HG03175 (cell line): ENCODE data around the gene ZRANB1.

Source experiments
- ATAC-seq: cut with Tn5 transposase; IDR thresholded peaks from one replicate; pipeline ENCODE4 v1.9.1; 2021; ENCODE audit warnings: mild to moderate bottlenecking, moderate library complexity; ENCODE audit not compliant: unreplicated experiment

ZRANB1 gene

DNA sequence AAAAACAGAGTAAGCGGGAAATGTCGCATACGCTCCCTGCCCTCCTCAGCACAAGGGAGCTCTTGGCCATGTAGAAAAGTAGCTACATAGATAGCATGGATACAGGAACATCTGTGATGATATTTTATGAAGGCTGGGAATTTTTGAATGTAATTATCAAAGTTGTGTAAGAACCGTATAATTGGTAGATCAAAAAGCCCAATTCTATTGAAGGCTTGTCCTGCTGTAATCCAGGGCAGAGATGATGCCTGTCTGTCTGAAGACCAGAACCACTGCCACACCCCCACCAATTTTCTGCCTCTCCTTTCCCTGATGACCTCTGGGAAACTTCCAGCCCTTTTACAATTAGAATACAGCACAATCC lies 51.4 kb downstream of the ZRANB1 start:
- ATAC-seq: no peak

DNA sequence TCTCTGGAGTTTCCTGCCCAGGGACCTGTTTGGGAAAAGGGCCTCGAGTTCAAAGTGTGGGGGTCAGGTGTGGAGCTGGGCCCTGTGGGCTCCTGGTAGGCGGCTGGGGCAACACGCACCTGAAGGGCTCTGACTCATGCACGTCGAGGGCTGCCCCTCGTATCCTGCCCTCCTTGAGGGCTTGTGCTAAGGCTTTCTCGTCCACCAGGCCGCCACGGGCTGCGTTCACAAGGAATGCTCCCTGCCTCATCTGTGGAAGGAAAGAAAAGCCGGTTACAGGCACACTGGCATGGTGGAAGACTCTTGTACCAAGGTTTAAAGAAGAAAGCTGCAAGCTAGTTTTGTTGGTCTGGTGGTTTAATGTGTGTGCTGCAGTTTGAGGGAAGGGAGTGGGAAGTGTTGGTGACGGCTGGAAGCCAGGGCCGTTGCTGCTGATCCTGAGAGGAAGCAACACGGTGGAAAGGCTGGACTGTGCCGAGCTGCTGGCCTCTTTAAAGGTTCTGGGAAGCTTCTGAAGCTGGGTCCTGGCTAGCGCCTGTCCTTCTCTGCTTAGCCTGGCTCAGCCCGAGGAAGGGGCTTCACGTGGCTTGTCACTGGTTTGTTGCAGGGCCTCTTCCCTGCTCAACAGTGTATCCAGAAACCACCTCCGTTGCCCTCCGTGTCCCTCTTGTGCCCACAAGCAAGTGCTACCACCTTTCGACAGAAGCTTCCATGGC lies 52.0 kb downstream of the ZRANB1 start:
- ATAC-seq: no peak

DNA sequence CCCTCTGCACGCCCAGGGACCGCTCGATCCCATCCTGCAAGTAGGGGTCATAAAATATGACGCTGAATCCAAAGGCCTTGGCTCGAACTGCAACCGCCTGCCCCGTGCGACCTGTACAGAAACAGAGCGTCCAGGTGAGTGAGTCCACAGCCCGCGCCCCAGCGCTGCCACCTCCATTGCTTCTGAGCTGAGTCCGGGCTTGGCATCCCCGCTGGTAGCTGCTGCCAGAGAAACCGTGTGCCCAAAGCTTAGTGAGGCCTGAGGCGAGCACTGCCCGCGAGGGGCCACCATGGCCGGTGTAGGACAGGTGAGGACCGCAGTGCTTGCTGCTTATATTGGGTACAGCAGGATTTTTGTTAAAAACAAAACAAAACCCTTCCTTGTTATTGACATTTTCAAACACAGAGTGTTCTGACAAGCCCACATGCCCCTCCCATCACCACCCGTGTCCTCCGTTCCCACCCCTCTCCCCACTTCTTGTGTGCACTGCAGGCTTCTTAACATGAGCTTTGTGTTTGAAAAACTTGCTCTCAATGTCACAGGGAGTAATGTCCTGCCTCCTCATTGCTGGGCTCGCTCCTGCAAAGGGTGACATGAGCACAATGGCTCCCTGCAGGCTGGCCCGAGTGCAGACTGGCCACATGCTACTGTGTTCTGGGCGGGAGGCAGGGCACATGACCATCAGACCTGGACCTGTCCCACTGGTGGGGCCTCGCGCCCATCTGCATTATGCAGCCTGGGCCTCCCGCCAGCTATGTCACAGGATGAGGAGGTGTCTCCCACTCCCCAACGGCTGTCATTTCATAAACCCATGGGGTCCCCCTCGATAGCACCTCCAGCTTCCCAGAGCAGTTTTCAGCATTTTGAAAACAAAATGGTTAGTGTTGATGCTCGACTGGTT lies 52.9 kb downstream of the ZRANB1 start:
- ATAC-seq: no peak

DNA sequence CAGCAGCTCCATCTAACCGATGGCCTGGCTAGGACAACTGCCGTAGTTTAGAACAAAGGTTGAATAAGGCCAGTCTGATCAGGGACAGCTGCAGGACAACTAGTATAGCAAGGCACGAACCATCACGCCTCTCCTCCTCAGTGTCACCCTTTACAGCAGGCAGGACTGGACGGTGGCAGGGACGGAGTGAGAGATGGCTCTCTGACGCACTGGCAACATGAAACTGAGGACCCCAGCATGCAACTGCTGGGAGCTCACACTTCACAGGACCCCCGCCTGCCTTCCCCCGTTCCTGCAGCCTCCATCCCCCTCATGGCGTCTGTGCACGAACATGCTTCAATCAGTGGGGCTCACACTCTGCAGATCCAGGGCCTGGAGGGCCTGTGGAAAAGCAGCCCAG lies 53.7 kb downstream of the ZRANB1 start:
- ATAC-seq: no peak

DNA sequence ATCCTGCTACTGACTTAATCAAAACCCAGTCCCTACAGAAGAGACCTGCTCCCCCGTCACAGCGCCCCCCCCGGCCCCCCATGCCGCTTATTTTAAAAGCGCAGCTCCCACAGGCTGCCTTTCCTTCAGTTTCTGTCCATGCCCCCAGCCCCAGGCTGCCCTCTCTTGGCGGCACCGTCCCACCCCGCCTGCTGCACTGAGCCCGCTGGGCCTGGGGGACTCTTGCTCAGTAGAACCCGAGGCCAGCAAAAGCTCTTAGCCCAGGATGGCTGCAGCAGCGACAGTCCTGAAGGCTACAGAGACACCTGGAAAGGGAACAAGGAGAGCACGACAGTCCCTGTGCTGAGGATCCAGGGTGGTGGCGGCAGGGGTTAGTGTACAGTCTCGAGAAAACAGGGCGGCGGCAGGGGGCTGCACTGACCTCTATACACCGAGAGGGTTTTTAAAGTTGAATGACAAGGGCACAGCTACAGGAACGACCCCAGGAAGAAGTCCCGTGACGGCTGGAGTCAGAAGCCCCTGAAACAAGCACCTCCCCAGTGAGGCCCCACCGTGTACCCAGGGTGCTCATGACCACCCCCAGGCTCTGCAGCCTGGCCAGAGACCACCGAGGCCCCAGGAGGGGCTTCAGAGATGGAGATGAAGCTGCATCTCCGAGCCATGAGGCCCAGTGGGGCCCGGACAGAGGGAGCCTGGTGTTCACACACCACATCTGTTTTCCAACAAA lies 54.4 kb downstream of the ZRANB1 start:
- ATAC-seq: no peak

DNA sequence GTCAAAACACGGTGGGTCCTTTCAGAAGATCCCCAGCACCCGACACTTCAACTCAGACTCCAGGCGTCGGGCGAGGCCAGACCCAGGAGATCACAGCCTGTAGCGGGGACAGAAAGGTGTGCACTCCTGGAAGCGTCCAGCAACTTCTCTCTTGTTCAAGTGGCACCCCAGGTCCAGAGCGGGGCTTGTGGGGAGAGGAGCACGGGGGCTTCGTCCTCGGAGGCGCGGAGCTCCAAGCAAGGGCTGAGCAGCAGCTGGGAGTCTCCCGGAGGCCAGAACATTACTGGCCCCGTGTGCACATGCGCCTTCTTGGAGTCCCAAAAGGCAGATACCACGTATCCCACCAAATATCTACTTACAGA lies 54.9 kb downstream of the ZRANB1 start:
- no peak for ATAC-seq

DNA sequence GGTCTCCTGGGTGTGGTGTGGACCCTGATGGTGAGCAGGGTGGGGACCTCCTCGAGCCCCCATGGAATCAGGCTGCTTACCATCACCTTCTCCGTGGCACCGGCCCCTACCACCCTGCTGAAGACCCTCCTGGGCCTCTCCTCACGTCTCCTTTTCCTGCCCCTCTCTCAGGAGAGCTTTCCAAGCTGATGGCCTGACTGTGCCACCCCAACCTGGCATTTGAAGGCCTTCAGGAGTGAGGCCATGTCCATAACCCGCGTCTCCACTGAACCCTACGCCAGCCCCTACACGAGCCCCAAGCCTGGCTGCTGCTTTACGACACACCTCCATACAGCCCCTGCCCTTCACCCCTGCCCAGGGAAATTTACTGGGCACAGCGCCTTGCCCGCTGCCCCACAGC lies 55.4 kb downstream of the ZRANB1 start:
- ATAC-seq: no peak

DNA sequence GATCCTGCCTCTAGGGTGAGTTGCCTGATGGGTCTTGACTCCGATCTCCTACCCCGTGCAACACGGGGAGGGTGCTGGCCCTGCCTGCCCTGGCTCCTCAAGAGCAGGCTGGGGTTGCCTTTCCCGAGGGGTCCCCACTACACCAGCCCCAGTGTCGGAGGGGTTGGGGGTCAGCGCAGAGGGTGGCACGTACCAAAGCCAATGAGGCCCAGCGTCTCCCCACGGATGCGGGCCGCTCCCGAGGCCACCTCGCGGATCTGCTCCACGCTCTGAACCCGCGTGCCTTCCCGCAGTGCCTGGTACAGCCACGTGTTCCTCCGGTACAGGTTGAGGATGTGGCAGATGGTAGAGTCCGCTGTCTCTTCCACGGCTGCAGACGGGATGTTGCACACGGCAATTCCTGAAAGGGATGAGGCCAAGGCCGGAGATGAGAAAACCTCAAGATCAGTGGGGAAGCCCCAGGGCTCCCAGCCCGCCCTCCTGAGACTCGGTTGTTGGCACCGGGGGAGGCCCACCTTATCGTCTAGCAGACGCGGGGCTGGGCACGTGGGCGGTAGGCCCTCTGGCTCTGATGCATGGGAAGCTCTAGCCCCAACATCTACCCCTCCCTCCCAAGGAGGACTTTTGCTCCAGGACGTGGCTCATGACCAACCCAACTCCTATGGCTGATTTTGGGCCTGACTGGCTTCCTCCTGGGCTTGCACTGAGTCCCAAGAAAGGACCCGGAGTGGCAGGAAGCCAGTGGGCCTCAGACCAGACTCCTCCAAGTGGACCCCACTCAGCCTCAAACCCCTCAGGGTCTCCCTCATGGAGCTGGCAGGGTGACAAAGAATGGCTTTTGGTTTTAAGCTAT lies 56.1 kb downstream of the ZRANB1 start:
- no peak for ATAC-seq

DNA sequence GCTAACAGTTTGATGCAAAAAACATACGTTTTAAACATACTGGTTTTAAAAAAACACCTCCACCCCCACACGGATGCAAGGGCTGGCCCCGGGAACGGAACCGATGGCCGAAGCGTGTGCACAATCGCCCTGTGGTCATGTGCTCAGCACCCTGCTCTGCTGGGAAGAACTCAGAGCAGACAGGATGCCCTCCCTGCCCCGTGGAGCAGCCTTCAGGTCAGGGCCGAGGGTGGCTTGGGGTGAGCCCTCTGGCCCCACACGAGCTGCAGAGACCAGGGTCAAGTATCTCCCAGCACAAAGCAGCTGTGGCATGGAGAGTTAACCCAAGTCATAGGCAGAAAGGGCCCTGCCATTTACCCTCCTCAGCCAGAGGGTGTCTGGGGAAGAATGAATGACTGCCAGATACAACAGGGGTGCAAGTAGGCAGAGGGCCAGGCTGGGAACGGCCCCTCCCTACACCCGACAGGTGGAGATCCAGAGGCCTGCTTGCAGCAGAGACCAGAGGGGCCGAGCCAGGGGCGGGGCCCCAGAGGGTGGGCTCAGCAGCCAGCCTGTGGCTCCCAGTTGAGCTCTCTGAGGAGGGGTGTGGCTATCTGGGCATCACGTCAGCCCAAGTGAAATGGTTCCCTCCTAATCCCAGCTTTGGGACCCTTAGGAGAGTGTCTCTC lies 56.8 kb downstream of the ZRANB1 start:
- no peak for ATAC-seq

DNA sequence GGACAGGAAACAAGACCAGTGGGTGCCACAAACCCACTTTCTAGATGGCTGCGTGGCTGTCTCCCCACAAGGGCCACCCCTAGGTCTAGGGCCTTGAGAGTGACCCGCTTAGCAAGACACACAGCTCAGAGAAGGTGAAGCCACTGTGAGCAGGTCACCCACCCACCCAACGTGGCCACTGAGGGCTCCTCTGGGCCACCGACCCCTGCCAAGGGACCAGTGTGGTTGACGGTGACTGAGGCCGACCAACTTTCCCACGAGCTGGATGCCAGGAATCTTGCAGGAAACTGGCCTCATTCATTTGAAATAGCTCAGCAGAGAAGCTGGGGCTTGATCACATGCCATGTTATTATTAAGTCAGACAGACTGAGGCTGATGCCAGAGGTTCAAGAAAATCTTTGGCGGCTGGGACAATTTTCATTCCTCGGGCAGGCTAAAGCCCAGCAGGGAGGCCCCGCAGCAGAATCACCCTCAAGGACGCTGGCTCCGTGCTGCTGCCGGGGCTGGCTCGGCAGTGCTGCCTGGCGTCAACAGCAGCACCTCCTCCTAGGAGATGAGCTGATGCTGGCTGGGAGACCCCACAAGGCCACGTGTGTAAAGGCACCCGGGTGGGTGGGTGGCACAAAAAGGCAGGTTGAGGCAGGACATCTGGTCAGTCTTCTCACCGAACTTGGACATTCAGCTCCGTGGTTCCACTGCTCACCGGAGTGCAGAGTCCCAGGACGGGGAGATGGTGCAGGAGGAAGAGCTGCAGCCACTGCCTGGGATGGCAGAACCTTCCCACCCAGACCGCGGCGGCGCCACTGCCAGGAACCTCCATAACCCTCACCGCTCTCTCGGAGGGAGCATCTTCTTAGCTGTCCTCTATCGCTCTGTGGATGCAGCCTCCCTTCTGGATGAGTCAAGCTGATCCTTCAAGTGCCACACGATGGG lies 57.8 kb downstream of the ZRANB1 start:
- no peak for ATAC-seq

DNA sequence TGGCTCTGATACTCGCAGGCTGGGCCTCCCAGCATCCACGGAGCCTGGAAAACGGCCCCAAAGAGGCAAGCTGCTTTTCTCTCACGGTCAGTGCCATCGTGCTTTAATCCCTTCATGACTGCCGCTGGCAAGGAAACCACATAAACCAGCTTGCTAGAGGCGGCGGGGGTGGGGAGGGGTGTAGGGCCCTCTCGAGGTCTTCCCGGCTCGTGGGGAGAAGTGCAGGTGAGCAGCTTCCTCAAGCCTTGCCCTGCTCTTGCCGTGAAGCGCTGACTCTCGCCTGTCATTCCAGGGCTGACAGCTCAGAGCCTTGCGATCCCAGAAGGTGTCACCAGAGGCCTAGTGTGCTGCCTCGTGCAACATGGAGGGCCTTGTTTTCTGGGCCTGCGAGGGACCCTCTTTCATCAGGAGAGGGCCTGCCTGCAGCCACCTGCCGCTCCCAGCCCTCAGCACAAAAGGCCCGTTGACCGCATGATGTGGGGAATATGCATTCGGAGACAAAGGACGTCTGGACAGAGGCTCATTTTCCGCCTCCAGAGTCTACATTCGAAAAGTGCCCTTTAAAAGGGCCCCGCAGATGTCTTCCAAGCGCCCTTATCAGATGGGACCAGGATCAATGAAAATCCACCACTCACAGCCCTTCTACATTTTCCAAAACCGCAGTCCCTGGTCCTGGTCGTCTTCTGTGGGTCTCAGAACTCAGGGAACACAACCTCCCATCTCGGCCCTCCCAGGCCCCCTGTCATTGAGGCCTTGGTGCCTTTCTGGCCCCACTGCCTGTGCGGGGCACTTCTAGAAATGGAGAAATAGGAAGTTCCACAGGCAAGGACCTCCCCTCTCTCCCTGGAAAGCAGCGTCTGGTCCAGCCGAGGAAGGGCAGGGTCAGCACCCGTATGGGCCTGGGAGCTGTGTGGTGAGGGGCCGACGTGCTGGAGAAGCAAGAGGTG lies 58.7 kb downstream of the ZRANB1 start:
- ATAC-seq: no peak

DNA sequence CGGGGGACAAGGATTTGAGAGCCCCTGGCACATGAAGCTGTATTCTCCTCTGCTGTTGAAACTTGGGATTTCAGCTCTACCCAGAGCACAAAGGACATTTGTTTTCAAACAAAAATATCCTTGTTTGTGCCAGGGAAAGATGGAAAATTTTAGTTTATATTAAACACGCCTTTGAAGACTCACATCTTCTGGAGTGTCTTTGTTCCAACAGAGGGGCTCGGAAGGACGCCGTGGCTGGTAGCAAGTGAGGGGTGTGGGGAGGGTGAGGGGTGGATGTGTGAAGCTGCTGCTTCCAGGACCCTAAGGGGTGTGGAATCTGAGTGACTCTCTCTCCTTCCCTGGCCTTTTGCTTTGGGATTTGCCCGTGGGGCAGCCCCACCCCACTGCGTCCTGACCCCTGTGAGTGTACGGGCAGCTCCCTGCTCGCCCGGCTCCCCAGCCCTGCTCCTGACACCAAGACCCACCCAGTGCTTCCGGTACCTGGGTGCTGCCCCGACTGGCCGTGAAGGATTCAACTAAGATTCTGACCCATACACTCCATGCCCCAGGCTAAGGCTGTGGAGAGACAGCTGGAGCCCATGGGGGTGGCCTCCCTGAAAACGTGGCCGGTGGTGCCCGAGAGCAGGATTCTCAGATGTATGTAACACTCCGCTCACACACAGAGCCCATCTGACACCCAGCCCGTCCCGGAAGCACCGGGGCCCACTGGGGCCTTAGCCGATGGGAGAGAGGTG lies 59.6 kb downstream of the ZRANB1 start:
- ATAC-seq: no peak

DNA sequence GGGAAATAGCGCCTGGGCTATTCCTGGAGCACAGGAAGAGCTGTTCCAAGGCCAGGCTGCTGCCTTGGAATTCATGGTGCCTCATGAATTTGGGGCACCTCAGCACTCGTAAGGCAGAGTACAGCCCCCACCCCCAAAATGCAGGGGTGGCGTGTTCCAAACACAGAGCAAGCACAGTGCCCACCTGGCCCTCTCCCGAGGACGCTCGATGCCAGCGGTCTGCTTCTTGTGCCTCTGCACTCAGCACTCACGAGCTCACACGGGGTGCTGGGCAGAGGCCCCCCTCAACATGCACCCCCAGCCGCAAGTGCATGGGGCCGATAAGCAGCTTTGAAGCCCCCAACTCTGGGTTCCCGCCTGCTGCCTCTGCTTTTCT lies 60.1 kb downstream of the ZRANB1 start:
- no peak for ATAC-seq

DNA sequence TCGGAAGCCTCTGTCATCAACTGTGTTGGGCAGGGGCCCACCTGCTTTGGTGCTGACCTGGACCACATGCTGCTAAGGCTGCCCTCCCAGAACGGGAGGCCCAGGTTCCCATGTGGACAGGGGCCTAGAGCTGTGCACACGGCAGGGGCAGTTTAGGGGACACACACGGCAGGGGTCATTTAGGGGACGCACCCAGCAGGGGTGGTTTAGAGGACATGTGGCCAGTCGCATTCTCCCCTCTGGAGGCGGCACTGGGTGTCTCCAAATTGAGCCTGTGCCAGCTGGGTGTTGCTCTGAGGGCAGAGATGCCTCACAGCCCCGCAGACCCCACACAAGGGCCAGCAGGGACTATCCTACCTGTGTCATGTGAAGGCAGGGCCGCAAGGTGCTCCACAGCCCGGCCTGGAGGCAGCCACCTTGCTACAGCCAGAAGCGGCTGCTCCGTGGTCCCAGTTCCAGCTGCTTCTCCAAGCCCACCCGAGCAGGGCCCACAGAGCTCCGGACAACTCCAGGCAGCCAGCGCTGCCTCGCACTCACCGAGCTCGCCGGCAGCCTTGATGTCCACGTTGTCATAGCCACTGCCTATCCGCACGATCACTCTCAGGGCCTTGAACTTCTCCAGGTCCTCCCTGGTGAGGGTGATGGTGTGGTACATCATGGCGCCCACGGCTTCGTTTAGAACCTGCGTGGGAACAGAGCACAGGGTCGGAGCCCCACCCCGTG lies 60.7 kb downstream of the ZRANB1 start:
- no peak for ATAC-seq

DNA sequence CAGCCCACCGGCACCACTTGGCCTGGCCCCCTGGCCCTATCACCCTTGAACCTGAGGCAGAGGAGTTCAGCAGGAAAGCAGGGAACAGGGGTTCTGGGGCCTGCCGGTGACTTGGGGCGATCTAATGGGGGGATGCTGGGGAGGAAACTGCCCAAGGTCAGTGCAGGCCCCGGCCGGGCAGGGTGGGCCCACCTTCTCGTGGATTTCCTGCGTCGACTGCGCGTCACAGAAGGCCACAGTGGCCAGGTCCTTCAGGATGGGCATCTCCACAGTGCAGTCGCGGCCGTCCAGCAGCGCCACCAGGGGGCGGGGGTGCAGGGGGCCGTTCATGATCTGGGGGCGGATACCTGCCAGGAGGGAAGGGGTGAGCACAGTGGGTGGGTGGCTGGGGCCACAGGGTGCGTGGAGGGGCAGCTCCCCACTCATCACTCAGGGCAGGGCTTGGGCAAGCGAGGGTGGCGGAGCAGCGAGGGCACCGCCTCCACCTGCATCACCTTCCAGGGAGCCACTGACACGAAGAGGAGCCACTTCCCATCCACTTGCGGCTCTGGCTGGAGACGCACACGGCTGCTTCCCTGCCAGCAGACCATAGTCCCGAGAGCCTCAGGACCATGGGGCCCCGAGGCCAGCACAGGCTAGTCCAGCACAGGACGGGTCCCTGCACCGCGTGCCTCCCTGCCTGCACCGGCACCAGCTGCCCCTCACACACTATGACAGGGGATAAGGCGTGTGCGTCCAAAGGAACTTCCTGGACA lies 61.4 kb downstream of the ZRANB1 start:
- ATAC-seq: no peak

DNA sequence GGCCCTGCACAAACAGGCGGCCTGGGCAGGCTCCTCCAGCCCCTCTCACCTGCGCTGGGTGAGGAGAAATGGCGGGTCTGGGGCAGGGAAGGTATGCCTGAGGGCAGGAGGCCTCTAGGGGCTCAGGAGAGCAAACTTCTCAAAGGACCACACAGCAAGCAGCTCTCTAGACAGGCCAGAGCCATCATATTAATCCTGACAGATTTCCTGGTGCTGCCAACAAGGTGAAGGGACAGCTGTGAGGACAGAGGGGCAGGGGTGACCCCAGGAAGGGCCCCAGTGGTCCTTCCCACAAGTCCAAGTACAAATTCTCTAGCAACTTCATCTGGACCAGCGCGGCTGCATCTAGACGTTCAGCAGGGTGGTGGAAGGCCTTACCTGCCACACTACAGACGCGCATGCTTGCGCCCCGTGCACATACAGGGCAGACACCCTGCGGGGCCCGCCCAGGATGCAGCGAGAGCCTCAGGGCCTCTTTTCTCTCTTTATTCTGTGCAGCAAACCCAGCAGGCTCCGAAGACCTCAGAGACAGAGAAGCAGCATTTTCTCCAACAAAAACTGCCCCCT lies 62.1 kb downstream of the ZRANB1 start:
- ATAC-seq: no peak
